HG02763 (cell line): ENCODE measurements around the gene SREBF1.

ENCODE experiments used
- ATAC-seq: cut with Tn5 transposase; IDR thresholded peaks from one replicate; pipeline ENCODE4 v1.9.1; 2021; ENCODE audit warnings: mild to moderate bottlenecking, moderate library complexity; ENCODE audit not compliant: unreplicated experiment

The SREBF1 gene

GRCh38 chr17:17783116-17783824 is 53.5 kb downstream of the SREBF1 start:
- ATAC-seq = no peak

- no peak for ATAC-seq
Observed at GRCh38 chr17:17782523-17783115, 54.2 kb downstream of the SREBF1 start.

- ATAC-seq = no peak
Observed at GRCh38 chr17:17781591-17782496, 54.9 kb downstream of the SREBF1 start.

GRCh38 chr17:17780922-17781590 is 55.7 kb downstream of the SREBF1 start:
- no peak for ATAC-seq

- ATAC-seq = no peak
Observed at GRCh38 chr17:17779015-17779611, 57.7 kb downstream of the SREBF1 start.

GRCh38 chr17:17778308-17779014 is 58.3 kb downstream of the SREBF1 start:
- ATAC-seq = no peak

- no peak for ATAC-seq
Observed at GRCh38 chr17:17776889-17777288, 59.9 kb downstream of the SREBF1 start.

GRCh38 chr17:17774009-17774881 is 62.5 kb downstream of the SREBF1 start:
- no peak for ATAC-seq

- ATAC-seq = no peak
Observed at GRCh38 chr17:17772231-17772630, 64.6 kb downstream of the SREBF1 start.

GRCh38 chr17:17771498-17772201 is 65.1 kb downstream of the SREBF1 start:
- ATAC-seq = no peak

- no peak for ATAC-seq
Observed at GRCh38 chr17:17770632-17771044, 66.1 kb downstream of the SREBF1 start.

GRCh38 chr17:17769869-17770631 is 66.7 kb downstream of the SREBF1 start:
- ATAC-seq = no peak

GRCh38 chr17:17768424-17769088 is 68.2 kb downstream of the SREBF1 start:
- no peak for ATAC-seq

GRCh38 chr17:17767887-17768418 is 68.8 kb downstream of the SREBF1 start:
- ATAC-seq = no peak

- no peak for ATAC-seq
Observed at GRCh38 chr17:17767154-17767869, 69.5 kb downstream of the SREBF1 start.

GRCh38 chr17:17766744-17767120 is 70.1 kb downstream of the SREBF1 start:
- ATAC-seq = no peak
